GM08714 (cell line): ENCODE results near the gene WBP4.
A peak's percentile ranks its signal among the peaks of the same experiment; 100 is the strongest.
"Not testable (repeated sequence)": the region's sequence is repeated elsewhere in the genome, so short reads cannot be mapped to it uniquely, and the experiment has no call there.

Experiments used
- H3K4me3 ChIP-seq: fragments of 200-500 bp; sonication (Bioruptor generic); 2 replicates; pipeline ENCODE4 v1.5.1; 2014; ENCODE audit warnings: mild to moderate bottlenecking, low read length, inconsistent platforms
- ZNF274 ChIP-seq: IDR thresholded peaks from 2 replicates; pipeline ENCODE4 v1.6.1; 2012; ENCODE audit warnings: mild to moderate bottlenecking, low read depth, low read length

The WBP4 gene

DNA sequence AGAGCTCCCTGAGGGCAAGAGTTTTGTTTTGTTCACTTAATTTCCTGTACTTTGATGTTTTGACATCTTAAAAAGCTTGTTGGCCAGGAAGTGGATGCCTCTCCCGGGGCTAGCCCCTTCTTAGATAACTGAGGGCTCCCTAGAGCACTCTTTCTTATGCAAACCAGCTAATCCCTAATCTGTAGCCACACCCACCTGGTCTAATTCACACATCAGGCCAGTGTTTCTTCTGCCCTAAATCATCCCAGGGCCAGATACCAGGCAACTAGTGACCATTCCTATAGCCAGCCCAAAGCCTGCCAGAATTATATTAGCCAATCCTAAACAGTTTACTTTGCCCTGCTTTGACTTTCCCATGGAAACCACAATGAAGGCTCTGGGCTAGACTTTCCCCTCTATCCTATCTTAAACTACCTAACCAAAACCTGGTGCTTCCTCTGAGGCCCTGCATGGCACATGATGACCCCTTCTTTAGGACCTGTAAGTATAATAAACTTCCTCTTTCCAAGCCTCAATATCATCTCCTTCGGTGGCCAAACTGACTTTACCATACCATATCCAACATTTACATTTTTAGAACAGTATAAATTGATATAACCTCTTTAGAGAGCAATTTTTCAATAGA lies 24.8 kb downstream of the WBP4 start:
- no peak for TF ChIP-seq ZNF274
- H3K4me3 ChIP-seq, result no peak overlapping the region

DNA sequence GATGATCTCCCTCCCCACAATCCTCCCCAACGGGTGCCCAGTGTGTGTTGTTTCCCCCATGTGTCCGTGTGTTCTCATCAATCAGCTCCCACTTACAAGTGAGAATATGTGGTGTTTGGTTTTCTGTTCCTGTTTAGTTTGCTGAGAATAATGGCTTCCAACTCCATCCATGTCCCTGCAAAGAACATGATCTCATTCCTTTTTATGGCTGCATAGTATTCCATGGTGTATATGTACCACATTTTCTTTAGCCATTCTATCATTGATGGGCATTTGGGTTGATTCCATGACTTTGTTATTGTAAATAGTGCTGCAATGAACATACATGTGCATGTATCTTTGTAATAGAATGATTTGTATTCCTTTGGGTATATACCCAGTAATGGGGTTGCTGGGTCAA lies 34.4 kb downstream of the WBP4 start:
- H3K4me3 ChIP-seq, result not testable (repeated sequence)

DNA sequence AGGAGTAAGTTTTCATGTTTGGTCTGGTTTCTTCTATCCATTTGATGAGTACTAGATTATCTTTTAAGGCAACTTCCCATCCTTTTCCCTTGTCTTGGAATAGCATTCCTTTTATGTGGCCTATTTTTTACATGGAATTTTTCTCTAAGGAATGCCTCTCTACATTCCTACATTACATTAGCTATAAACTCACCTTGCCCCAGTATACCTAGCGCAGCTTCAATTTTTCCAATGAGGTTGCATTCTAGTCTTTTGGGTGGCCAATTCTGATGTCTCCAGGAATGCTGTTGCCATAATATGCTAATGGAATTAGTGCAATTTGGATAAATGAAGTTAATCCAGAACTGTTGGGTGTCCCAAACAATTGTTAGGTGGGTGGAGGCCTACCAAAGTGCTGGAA lies 37.5 kb downstream of the WBP4 start:
- no peak for TF ChIP-seq ZNF274
- no peak overlapping the region for H3K4me3 ChIP-seq

DNA sequence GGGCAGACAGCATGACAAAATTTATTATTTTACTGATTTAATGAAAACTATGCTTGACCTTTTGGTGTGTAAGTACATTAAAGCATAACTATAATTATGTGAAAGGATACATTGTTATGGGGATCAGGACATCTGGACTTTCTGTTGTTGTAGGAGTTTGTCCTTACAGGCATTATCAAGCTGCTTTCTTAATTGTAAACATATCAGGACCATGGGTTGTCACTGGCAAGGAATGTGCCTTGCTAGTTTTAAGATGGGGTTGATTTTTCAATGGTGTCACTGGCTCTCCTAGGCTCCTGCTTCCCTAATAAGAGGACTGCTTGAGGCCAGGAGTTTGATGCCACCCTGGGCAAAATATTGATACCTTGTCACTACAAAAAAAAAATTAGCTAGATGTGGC lies 38.7 kb downstream of the WBP4 start:
- TF ChIP-seq ZNF274, result no peak
- H3K4me3 ChIP-seq, result no peak overlapping the region

DNA sequence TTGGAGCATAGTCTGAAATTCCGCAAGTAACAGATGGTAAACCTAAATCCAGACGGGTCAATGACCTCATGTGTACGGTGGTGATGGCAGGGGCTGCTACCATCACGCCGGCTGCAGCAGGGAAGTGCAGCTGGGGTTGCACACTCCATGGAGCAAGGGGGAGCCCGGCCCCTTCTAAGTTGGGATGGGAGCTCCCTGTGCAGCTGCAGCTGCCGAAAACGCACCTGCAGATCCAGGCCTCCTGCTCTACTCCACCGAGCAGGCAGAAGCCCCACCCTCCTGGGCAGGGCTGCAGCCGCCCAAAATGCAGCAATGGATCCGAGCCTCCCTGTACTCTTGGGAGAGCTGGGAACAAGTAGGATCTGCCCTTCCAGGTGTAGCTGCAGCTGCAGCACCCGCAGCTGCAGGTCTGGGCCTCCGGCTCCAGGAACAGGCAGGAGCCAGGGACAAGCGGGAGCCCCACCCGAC lies 45.8 kb downstream of the WBP4 start:
- TF ChIP-seq ZNF274, result no peak
- no peak overlapping the region for H3K4me3 ChIP-seq

DNA sequence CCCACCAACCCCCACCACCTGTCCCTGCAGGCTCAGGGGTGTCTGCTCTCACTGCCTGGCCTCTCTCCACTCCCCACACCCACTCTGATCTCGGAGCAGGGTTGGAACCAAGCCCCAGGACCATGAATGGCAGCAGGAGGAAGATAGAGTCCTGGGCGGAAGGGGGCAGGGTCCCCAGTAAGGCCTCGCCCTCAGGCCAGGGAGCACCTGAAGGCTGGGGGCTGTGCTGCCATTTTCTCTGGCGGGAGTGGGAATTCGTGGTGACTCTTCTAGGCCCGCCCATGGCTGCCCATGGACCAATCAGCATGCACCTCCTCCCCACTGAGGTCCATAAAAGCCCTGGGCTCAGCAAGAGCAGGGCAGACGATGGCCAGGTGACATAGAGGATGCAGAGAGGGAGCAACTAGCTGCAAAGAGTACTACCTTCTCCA lies 46.3 kb downstream of the WBP4 start:
- TF ChIP-seq ZNF274, result no peak
- H3K4me3 ChIP-seq, result no peak overlapping the region

DNA sequence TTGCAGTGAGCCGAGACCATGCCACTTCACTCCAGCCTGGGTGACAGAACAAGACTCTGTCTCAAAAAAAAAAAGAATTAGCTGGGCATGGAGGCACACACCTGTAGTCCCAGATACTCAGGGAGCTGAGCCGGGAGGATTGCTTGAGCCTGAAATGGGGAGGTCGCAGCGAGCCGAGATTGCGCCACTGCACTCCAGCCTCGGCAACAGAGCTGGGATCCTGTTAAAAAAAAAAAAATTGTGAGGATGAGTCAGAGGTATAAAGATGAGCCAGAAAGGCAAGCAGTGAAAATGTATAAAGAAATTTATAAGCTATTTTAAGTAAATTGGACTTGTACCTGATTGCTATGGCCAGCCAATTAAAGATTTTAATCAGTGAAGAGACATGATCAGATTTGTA lies 50.1 kb downstream of the WBP4 start:
- TF ChIP-seq ZNF274, result no peak
- no peak overlapping the region for H3K4me3 ChIP-seq

DNA sequence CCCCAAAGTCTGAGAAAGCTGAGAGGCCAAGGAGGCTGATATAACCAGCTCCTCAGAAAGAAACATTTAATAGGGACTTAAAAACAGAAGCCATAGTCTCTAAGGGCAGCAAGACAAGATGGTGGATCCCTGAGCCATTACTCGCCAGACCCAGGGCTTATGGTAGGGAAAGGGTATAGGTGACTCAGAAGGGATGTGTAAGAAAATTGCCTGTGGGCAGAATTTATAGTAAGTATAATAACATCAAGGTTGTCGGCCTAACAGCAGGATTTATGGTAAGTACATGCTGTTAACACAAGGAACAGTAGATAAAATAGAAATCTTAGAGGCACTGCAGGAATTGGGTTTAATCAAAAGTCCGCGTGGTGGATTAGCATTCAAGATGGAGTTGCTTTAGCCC lies 56.6 kb downstream of the WBP4 start:
- H3K4me3 ChIP-seq, result no peak overlapping the region
- TF ChIP-seq ZNF274, result no peak

DNA sequence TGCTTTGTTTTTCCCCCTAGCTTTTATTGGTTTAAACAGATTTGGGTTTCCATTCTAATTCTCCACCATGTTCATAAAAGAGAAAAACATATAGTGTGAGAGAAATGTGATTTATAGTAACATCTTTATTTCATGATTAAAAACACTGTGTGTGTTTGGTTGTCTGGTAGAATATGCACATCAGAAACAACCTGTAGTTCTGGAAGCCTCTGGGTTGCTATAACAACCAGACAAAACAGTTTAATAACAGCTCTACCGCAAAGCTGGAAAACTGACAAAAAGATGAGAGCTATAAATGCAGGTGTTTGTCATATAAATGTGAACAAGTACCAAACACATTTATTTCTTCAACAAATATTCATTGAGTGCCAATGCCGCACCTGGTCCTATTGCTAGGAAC lies 61.5 kb downstream of the WBP4 start:
- H3K4me3 ChIP-seq, result no peak overlapping the region
- TF ChIP-seq ZNF274, result no peak

DNA sequence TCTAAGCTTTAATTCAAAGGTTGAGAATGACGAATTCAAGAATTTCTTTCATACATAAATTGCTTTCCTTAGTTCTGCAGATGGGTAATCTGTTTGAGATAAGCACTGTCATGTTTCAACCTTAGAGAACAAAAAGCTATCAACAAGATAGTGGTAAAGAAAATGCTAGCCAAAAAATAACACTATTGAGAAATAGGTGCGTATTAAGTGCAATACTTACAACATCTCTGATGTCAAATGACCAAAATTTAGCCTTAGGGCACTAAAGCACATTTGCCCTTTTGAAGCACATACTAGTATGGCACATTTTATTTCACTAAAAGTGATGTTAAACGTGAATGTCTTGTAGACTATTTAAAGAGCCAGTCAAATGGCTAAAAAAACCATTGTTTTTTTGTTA lies 66.4 kb downstream of the WBP4 start:
- TF ChIP-seq ZNF274, result no peak
- no peak overlapping the region for H3K4me3 ChIP-seq

DNA sequence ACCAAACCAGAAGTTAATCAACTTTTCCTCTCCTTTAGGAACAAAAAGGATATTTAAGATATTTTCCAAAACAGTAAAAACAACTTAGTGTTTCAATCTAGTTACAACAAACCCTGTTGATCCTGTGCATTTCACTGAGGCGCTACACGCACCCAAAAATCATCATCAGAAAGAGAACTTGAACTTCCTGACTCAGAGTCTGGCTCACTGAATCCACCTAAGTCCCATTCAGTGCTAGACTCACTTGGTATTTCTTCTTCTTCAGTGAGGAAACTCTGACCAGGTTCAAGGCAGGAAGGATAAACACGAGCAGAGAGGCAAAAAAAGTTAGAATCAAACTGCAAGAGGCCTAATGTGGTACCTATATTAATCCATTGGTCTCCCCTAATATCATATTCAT lies 69.0 kb downstream of the WBP4 start:
- TF ChIP-seq ZNF274, result no peak
- H3K4me3 ChIP-seq, result peak overlapping the region; percentile 64

DNA sequence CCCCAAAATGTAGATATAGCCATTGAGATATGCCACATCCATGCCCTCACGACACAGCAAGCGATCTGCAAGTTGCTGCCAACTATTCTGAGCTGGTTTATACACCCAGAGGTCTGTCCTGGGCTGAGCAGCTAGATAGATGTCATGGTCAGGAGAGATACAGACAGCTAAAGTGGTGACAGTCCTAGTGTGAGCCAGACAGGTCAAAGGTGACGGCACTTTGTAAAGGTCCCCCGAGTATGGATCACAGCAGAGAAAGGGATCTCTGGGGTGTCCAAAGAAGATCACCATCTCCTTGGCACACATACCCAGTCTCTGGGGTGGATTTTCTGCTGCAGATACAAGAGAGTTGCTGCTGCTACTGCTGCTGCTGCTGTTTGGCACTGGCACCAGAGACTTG lies 69.9 kb downstream of the WBP4 start:
- peak overlapping the region; percentile 64; the same call in 1 of the 2 replicates for H3K4me3 ChIP-seq

DNA sequence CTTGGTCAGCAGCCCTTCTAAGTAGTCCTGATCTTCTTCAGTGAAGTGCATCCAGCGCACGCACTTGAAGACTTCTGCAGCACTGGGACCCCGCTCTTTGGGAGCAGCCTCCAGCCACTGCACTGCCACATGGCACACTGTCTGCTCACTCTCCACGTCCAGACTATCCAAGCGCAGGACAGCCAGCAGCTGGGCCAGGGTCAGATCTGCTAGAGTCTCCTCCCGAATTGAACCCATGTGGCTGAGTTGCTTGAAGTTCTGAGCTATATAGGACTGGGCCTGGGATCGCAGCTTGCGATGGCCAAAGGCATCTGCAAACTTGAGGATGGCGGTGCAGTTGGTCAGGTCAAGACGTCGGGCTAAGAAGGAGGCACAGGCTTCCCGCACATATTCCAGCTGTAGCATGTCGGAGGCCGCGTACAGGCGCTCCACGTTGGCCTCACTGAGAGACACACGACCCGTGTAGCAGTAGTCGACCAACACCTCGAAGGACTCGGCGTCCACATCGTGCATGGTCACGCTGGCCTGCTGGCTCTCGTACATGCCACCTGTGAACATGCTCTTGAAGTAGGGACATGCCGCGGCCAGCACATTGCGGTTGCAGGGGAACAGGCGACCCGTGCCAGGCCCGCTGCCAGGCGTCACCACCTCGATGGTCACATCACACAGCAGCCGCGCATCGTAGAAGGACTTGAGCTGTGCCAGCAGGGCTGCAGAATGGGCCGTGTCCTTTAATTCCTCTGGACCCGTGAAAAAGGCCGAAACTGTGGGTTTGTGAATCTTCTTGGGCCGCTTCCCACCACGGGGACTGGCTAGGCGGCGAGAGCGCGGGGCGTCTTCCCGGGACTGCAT lies 70.6 kb downstream of the WBP4 start:
- peak overlapping the region; percentile 76 for H3K4me3 ChIP-seq

DNA sequence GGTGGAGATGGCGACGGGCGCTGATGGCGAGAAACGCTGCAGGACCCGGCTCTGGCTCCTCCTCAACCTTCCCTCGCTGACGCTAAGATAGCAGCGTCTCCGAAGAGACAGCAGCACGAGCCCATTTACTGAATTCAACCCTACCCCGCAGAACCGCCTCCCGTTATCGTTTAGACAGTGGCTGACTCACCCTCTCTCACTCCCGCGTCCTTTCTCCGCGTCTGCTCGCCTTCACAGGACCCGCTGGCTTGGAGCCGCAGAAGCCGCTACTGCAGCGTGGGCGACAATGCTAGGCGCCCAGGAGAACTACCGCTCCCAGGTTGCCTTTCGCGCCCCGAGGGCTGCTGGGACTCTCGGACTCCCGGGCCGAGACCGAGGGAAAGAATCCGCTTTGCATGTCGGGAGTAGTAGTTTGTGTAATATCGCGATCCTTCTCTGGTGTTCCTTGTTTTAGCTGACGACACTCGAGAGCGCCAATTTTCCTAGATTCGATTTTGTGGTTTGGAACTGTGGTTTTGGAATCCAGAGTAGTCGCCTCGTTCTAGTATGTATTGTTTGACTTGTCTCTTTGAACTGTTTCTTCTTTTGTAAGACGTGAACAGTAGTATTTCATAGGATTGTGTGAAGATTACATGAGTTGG lies 71.3 kb downstream of the WBP4 start, which contains the start of gene KBTBD6:
Gene KBTBD6, minus strand, starts transcription at position 291 of the 641 bp plus-strand sequence. CDS start 291 bp downstream, outside the sequence.
- no peak for TF ChIP-seq ZNF274
- peak within 1 kb of the TSS; percentile 76 for H3K4me3 ChIP-seq
